ENCODE measurements around the gene HCFC1. TPM values are rescaled to one million over a fixed set of nuclear protein-coding genes. Genes with fewer than 3 reads are reported as not detected.

HCFC1 gene
- total and polyA plus RNA-seq, 9 of the 15 experiments (the other 6 are each of a cell fraction or from before 2014, with no cell fraction given) = 2.8 to 133 (median 17.1) TPM

DNA sequence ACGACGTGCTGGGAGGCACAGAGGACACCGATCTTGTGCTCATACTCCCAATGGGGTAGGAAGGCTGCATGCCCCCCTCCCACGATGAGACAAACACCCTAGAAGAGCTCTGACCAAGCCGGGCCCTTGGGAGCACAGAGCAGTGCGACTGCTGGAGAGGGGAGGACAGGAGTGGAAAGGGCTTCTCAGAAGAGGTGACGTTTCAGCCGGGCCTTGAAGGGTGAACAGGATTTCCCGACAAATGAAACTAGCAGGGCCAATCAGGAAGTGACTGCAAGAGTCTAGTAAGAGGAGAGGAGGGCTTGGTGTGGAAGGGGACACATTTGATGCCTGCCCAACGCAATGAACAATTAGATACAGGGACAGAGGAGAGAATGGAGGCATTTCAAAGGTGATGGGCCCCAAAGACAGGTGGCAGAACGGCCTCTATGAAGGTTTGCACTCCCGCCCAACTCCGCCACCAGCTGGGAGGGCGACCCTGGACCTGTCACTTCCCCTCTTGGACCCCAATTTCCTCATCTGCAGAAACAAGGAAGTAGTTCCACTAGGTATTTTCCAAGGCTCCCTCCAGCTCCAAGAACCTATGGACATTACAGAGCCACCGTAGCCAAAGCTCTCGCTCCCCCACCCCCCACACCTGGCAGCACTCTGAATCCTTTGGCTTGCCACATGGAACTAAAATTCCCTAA lies 3.9 kb downstream of the HCFC1 start:
- H3K27ac ChIP-seq (ENCODE audit: extremely low read depth, low read depth, low read length) = peak overlapping the region; percentile 31; the same call in 1 of the 3 replicates
- H3K4me1 ChIP-seq (replicated peaks in 1 of 2; ENCODE audit: control insufficient read depth in 2 of 2, insufficient read depth in 2 of 2, low read length in 2 of 2) = peaks cover 27 to 57% of the 10 kb centered on the region in 2 experiments
- TF ChIP-seq, protein P1, sequence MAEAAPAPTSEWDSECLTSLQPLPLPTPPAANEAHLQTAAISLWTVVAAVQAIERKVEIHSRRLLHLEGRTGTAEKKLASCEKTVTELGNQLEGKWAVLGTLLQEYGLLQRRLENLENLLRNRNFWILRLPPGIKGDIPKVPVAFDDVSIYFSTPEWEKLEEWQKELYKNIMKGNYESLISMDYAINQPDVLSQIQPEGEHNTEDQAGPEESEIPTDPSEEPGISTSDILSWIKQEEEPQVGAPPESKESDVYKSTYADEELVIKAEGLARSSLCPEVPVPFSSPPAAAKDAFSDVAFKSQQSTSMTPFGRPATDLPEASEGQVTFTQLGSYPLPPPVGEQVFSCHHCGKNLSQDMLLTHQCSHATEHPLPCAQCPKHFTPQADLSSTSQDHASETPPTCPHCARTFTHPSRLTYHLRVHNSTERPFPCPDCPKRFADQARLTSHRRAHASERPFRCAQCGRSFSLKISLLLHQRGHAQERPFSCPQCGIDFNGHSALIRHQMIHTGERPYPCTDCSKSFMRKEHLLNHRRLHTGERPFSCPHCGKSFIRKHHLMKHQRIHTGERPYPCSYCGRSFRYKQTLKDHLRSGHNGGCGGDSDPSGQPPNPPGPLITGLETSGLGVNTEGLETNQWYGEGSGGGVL (CRISPR knock-in tag; IDR thresholded peaks at IDR 0.05) = no peak
- TF ChIP-seq BCL6 (CRISPR knock-in tag; IDR thresholded peaks at IDR 0.05) (no peak), ZFP36 (IDR thresholded peaks at IDR 0.05; ENCODE audit: low read depth, low read length, partially characterized antibody) (peak; percentile 79), GABPB2 (CRISPR knock-in tag; conservative IDR thresholded peaks at IDR 0.05) (no peak), SPI1 (IDR thresholded peaks at IDR 0.05; ENCODE audit: borderline replicate concordance, low read depth, low read length) (0 out of 2 replicates have a peak, but pooled peaks have one; percentile 3), SIN3A (IDR thresholded peaks at IDR 0.05; ENCODE audit: borderline replicate concordance in 2 of 2, control insufficient read depth in 1 of 2, low read depth in 2 of 2, low read length in 2 of 2) (peak in 1 of 2 experiments; percentile 47; a peak in 1 of 4 replicates), NELFE (IDR thresholded peaks at IDR 0.05; ENCODE audit: insufficient read depth, insufficient read length) (no peak)
- ChIA-PET POLR2A (interaction anchor here (0.7 to 3.1 kb wide), 8 partner anchors 10 to 403 kb away, joined by 3 to 24 read pairs (median 3); no protein-coding TSS in a partner anchor), CTCF (ENCODE audit: low intra/inter-chr PET ratio) (no interaction called here)
- intact Hi-C loops (cut with micrococcal nuclease) (no loop called here), in situ Hi-C loops (cut with MboI) (no loop called here)
- peak overlapping the region; percentile 77 to 96 for H3K9ac ChIP-seq (ENCODE audit: insufficient read depth in 1 of 2, low read depth in 2 of 2, low read length in 2 of 2)
- peaks cover 69% of the 10 kb centered on the region; the same call in 2 of the 3 replicates for H3K36me3 ChIP-seq (ENCODE audit: control insufficient read depth, insufficient read depth, low read length)
- no peak for ATAC-seq
- no peaks in the 10 kb centered on the region for H3K9me3 ChIP-seq (replicated peaks; ENCODE audit: control insufficient read depth, insufficient read depth, low read depth, low read length)
- H2AFZ ChIP-seq (ENCODE audit: low read depth, low read length) = no peak overlapping the region
- no peak for FAIRE-seq
- peaks cover 5% of the 10 kb centered on the region for H3K9me1 ChIP-seq (ENCODE audit: control insufficient read depth, insufficient read depth, low read length)
- H3K27me3 ChIP-seq (ENCODE audit: control insufficient read depth in 2 of 2, insufficient read depth in 2 of 2, low read length in 2 of 2) = no peaks in the 10 kb centered on the region
- H3K4me2 ChIP-seq (ENCODE audit: insufficient read depth, low read length) = peak overlapping the region; percentile 86
- H3K79me2 ChIP-seq (ENCODE audit: control insufficient read depth, insufficient read depth, low read length) = peaks cover 87% of the 10 kb centered on the region
- H4K20me1 ChIP-seq (replicated peaks; ENCODE audit: control insufficient read depth, insufficient read depth, low read length) = peaks cover 53% of the 10 kb centered on the region
- peak overlapping the region; percentile 84; the same call in 1 of the 2 replicates for H3K4me3 ChIP-seq
- TSS peak; percentile 9 for BruUV-seq (replicated peaks)
- 32% methylated on average over 15 of the region's 16 CpGs for WGBS (ENCODE audit: insufficient coverage, low coverage, missing lambda C conversion rate)
- no peak for DNase-seq (ENCODE audit: extremely low read depth in 1 of 4, low spot score in 3 of 4)
